Testis (tissue), 3 donors: ENCODE data around the gene ZBTB47. TPM values are rescaled to one million over a fixed set of nuclear protein-coding genes. Genes with fewer than 3 reads are reported as not detected.

Experiments used
- DNase-seq: peaks from one replicate; pipeline ENCODE4 v3.0.0-alpha.2; 2019
- H3K27ac ChIP-seq, 2 donors: fragments of 200-600 bp; sonication (generic); one replicate each; pipeline ENCODE4 v1.5.1; 2019
- H3K27me3 ChIP-seq: fragments of 200-600 bp; sonication (generic); one replicate; pipeline ENCODE4 v1.5.1; 2019
- H3K36me3 ChIP-seq: fragments of 200-600 bp; sonication (generic); one replicate; pipeline ENCODE4 v1.5.1; 2017; ENCODE audit warnings: low read depth; ENCODE audit errors: missing control alignments
- H3K4me1 ChIP-seq: fragments of 200-600 bp; sonication (generic); one replicate; pipeline ENCODE4 v1.5.1; 2019
- H3K4me3 ChIP-seq, 2 donors: fragments of 200-600 bp; sonication (generic); one replicate each; pipeline ENCODE4 v1.5.1; 2017 to 2019
- H3K9me3 ChIP-seq: fragments of 200-600 bp; sonication (generic); one replicate; pipeline ENCODE4 v1.5.1; 2017
- POLR2A ChIP-seq: fragments of 450-650 bp; IDR thresholded peaks from one replicate; pipeline ENCODE4 v1.6.1; 2017; ENCODE audit warnings: antibody characterized with exemption, mild to moderate bottlenecking, moderate library complexity
- WGBS, 2 donors: methylation state at CpG; one replicate each; pipeline ENCODE4 v1.1.5; 2018; 5-methylcytosine and 5-hydroxymethylcytosine counted together
- intact Hi-C: fragments of 100-400 bp; cut with DNase I; formaldehyde crosslinking; loops from one replicate; pipeline ENCODE4 v1.15.1; 2023; ENCODE audit warnings: low total_unique reads
- polyA plus RNA-seq: library from polyadenylated mRNA; stranded (reverse); fragments of 350-450 nt; fragmentation: Illumina TruSeq; extraction: RNeasy Lipid Tissue Mini Kit (QIAGEN cat#74804); gene quantifications from one replicate; pipeline ENCODE4 v1.2.3, GENCODE V29; 2014; ENCODE audit warnings: low read depth, low replicate concordance; ENCODE audit not compliant: insufficient read depth
- total RNA-seq, 2 donors: library from RNA; depleted of rRNA; stranded (reverse); fragments of >200 nt; gene quantifications; one replicate each; pipeline ENCODE4 v1.2.3, GENCODE V29; 2016
- TF ChIP-seq, protein P1 (sequence below), 3 experiments: fragments of 450-650 bp in 2 of 3; fragments of 200-600 bp in 1 of 3; sonication (generic) in 1 of 3; IDR thresholded peaks; one replicate each; pipeline ENCODE4 v1.5.1; 2016 to 2019; ENCODE audit warnings: antibody characterized with exemption in 3 of 3, mild to moderate bottlenecking in 2 of 3, moderate library complexity in 1 of 3

ZBTB47 gene
- total and polyA plus RNA-seq, 3 donors from 2014 or later = 16.7 to 22.8 (median 18.1) TPM

DNA sequence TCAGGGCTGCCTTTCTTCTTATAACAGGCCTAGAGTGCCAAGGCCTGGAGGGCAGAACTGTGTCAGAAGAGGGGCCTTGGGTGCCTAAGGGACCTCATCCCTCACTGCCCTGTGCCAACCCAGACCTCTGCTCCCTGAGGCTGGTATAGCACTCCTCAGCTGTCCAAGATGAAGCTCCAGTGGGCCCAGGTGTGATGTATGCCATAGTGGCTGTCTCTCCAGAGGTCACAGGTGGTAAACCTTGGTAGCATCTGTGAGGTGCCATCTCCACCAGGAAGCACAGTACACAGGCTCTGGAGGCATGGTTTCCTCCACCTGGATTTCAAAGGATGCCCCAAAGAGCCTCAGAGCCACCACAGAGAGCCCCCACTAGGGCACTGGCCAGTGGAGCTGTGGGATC is 19.6 kb downstream of the ZBTB47 start:
- no peaks in the 10 kb centered on the region for H3K4me1 ChIP-seq
- H3K9me3 ChIP-seq = no peaks in the 10 kb centered on the region
- no peak for DNase-seq
- H3K27ac ChIP-seq = no peak overlapping the region
- intact Hi-C loops = no loop called here
- TF ChIP-seq, protein P1, sequence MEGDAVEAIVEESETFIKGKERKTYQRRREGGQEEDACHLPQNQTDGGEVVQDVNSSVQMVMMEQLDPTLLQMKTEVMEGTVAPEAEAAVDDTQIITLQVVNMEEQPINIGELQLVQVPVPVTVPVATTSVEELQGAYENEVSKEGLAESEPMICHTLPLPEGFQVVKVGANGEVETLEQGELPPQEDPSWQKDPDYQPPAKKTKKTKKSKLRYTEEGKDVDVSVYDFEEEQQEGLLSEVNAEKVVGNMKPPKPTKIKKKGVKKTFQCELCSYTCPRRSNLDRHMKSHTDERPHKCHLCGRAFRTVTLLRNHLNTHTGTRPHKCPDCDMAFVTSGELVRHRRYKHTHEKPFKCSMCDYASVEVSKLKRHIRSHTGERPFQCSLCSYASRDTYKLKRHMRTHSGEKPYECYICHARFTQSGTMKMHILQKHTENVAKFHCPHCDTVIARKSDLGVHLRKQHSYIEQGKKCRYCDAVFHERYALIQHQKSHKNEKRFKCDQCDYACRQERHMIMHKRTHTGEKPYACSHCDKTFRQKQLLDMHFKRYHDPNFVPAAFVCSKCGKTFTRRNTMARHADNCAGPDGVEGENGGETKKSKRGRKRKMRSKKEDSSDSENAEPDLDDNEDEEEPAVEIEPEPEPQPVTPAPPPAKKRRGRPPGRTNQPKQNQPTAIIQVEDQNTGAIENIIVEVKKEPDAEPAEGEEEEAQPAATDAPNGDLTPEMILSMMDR (IDR thresholded peaks at IDR 0.05) = no peak
- no peak for TF ChIP-seq POLR2A
- no peak overlapping the region for H3K4me3 ChIP-seq
- no peaks in the 10 kb centered on the region for H3K27me3 ChIP-seq
- H3K36me3 ChIP-seq = no peaks in the 10 kb centered on the region

DNA sequence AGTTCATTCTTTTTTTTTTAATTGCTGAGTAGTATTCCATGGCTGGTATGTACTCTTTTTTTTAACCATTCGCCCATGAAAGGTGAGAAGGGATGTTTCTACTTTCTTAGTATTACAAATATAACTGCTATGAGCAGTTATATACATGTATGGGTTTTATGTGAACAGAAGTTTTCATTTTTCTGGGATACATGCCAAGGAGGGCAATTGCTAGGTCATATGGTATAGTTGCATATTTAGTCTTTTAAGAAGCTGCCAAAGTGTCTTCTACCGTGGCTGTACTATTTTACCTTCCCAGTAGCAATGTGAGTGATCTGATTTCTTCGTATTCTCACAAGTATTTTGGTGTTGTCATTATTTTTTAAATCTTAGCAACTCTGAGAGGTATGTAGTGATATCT is 20.6 kb downstream of the ZBTB47 start:
- Histone ChIP-seq H3K36me3 (no peaks in the 10 kb centered on the region), H3K9me3 (no peaks in the 10 kb centered on the region), H3K27me3 (no peaks in the 10 kb centered on the region), H3K27ac (no peak overlapping the region), H3K4me1 (no peaks in the 10 kb centered on the region), H3K4me3 (no peak overlapping the region)
- WGBS, 2 donors = 72 to 76% methylated on average over 3 of the region's 3 CpGs
- DNase-seq = no peak
- intact Hi-C loops = no loop called here
- TF ChIP-seq, protein P1 (IDR thresholded peaks at IDR 0.05) = no peak
- TF ChIP-seq POLR2A = no peak

DNA sequence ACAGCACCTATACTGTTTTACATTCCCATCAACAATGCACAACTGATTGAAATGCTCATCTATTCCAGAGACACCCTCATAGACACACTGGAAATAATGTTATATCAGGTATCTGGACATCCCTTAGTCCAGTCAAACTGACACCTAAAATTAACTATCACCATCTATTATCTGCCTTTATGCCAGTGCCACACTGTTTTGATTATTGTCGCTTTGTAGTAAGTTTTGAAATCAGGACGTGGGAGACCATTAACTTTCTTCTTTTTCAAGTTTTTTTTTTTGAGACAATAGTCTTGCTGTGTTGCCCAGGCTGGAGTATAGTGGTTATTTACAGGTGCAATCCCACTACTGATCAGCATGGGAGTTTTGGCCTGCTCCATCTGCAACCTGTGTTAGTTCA is 22.4 kb downstream of the ZBTB47 start:
- no peak overlapping the region for H3K27ac ChIP-seq
- no peaks in the 10 kb centered on the region for H3K36me3 ChIP-seq
- H3K27me3 ChIP-seq = no peaks in the 10 kb centered on the region
- WGBS, 2 donors = 85 to 89% methylated on average over 2 of the region's 2 CpGs
- H3K4me1 ChIP-seq = no peaks in the 10 kb centered on the region
- DNase-seq = no peak
- TF ChIP-seq, protein P1 (IDR thresholded peaks at IDR 0.05) = no peak
- no peak for TF ChIP-seq POLR2A
- H3K4me3 ChIP-seq = no peak overlapping the region
- H3K9me3 ChIP-seq = no peaks in the 10 kb centered on the region
- intact Hi-C loops = no loop called here

DNA sequence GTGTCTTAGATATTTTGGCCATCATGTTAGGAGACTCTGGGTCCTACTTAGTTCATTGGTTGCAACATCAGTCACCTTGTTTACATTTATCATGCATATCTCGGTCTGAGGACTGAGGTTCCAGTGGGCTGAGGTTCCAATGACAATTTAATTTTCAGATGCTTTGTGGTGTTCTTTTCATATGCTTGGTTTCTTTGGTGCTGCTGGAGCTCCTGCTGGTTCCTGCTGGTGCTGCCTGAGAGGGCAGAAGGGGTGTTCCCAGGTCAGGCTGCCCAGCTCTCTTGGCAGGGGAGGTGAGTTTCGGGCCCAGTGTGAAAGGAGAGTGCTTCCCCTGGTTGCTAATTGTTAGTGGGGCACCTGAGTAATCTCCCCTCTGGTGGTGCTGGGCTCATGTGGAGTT is 24.9 kb downstream of the ZBTB47 start:
- Histone ChIP-seq H3K36me3 (no peaks in the 10 kb centered on the region), H3K4me1 (no peaks in the 10 kb centered on the region), H3K27ac (no peak overlapping the region), H3K27me3 (no peaks in the 10 kb centered on the region), H3K9me3 (no peaks in the 10 kb centered on the region), H3K4me3 (no peak overlapping the region)
- WGBS, 2 donors = 75 to 93% methylated on average over 2 of the region's 2 CpGs
- TF ChIP-seq, protein P1 (IDR thresholded peaks at IDR 0.05) = no peak
- TF ChIP-seq POLR2A = no peak
- intact Hi-C loops = no loop called here
- DNase-seq = no peak

DNA sequence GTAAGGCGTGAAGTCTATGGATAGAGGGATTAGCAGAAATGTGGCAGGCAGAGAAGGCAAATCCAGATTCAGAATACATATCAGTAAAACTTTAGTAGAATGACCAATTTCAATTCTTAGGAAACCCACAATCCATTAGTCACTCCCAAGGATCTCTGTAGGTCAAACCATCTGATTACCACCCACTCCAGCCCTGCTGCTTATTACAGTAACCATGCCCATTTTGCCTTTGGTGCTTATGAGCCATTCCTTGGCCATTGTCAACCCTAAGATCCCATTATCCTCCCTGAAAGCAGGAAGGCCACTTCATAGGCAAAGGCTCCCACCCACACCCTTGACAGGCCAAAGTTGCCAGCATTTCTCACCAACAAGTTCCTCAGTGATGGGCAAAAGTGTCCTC is 26.8 kb downstream of the ZBTB47 start:
- H3K4me3 ChIP-seq = no peak overlapping the region
- no peak for DNase-seq
- H3K27me3 ChIP-seq = no peaks in the 10 kb centered on the region
- no peaks in the 10 kb centered on the region for H3K4me1 ChIP-seq
- 96 to 97% methylated on average over 1 of the region's 1 CpG for WGBS, 2 donors
- no peaks in the 10 kb centered on the region for H3K36me3 ChIP-seq
- no peak overlapping the region for H3K27ac ChIP-seq
- intact Hi-C loops = no loop called here
- no peaks in the 10 kb centered on the region for H3K9me3 ChIP-seq
- TF ChIP-seq POLR2A = no peak
- TF ChIP-seq, protein P1 (IDR thresholded peaks at IDR 0.05) = no peak
